BLaER1 treated with 17β-estradiol and CSF1 and Interleukin-3, amounts not matched to agents 10 nM and 100 nM (cell line): Measurements from ENCODE around the gene TRPC3.
"Not testable (repeated sequence)": the region's sequence is repeated elsewhere in the genome, so short reads cannot be mapped to it uniquely, and the experiment has no call there.

Experiments used
- H3K27ac ChIP-seq, 11 experiments: shearing (Covaris generic); formaldehyde crosslinking; 2 replicates each; pipeline ENCODE4 v1.8.1; 2022
- H3K27me3 ChIP-seq, 11 experiments: shearing (Covaris generic); formaldehyde crosslinking; 2 replicates each; pipeline ENCODE4 v1.8.1; 2022
- H3K36me3 ChIP-seq, 11 experiments: shearing (Covaris generic); formaldehyde crosslinking; 2 replicates each; pipeline ENCODE4 v1.8.1; 2022
- H3K4me1 ChIP-seq, 10 experiments: shearing (Covaris generic); formaldehyde crosslinking; 2 replicates each; pipeline ENCODE4 v1.8.1; 2022
- H3K4me2 ChIP-seq, 11 experiments: shearing (Covaris generic); formaldehyde crosslinking; 2 replicates each; pipeline ENCODE4 v1.8.1; 2022
- H3K4me3 ChIP-seq, 10 experiments: shearing (Covaris generic); formaldehyde crosslinking; 2 replicates each; pipeline ENCODE4 v1.8.1; 2022
- H3K9ac ChIP-seq, 11 experiments: shearing (Covaris generic); formaldehyde crosslinking; 2 replicates each; pipeline ENCODE4 v1.8.1; 2022
- H3K9me3 ChIP-seq, 11 experiments: shearing (Covaris generic); formaldehyde crosslinking; replicated peaks in 1 of 11; 2 replicates each; pipeline ENCODE4 v1.8.1; 2022
- H4K20me1 ChIP-seq, 11 experiments: shearing (Covaris generic); formaldehyde crosslinking; 2 replicates each; pipeline ENCODE4 v1.8.1; 2022
- Cebpa-rat ChIP-seq, 11 experiments: shearing (Covaris generic); IDR thresholded peaks; 2 replicates each; pipeline ENCODE4 v1.8.1; 2022

The TRPC3 gene

GRCh38 chr4:121936101-121936500 is 15.8 kb downstream of the TRPC3 start:
- Histone ChIP-seq H3K36me3 (no peaks in the 10 kb centered on the region), H3K9me3 (peaks cover 0 to 5% (median 0%) of the 10 kb centered on the region in 11 experiments; a peak in 2 of 22 replicates), H3K4me3 (no peak overlapping the region), H4K20me1 (no peaks in the 10 kb centered on the region), H3K4me2 (no peak overlapping the region), H3K27me3 (no peaks in the 10 kb centered on the region), H3K4me1 (no peaks in the 10 kb centered on the region), H3K9ac (no peak overlapping the region), H3K27ac (no peak overlapping the region)
- TF ChIP-seq Cebpa-rat (IDR thresholded peaks at IDR 0.05): no peak

GRCh38 chr4:121934635-121935034 is 17.2 kb downstream of the TRPC3 start:
- no peaks in the 10 kb centered on the region for H3K36me3 ChIP-seq
- no peaks in the 10 kb centered on the region for H3K27me3 ChIP-seq
- H3K4me2 ChIP-seq: no peak overlapping the region
- no peak overlapping the region for H3K4me3 ChIP-seq
- no peaks in the 10 kb centered on the region for H4K20me1 ChIP-seq
- TF ChIP-seq Cebpa-rat (IDR thresholded peaks at IDR 0.05): no peak
- H3K9me3 ChIP-seq: peaks cover 0 to 5% (median 0%) of the 10 kb centered on the region in 11 experiments; a peak in 2 of 22 replicates
- no peak overlapping the region for H3K9ac ChIP-seq
- H3K27ac ChIP-seq: no peak overlapping the region
- no peaks in the 10 kb centered on the region for H3K4me1 ChIP-seq

- Histone ChIP-seq H3K36me3 (no peaks in the 10 kb centered on the region), H3K27me3 (no peaks in the 10 kb centered on the region), H3K27ac (no peak overlapping the region), H3K9me3 (peaks cover 0 to 5% (median 0%) of the 10 kb centered on the region in 11 experiments; a peak in 2 of 22 replicates), H3K4me1 (no peaks in the 10 kb centered on the region), H3K9ac (no peak overlapping the region), H3K4me3 (no peak overlapping the region), H3K4me2 (no peak overlapping the region), H4K20me1 (no peaks in the 10 kb centered on the region)
- no peak for TF ChIP-seq Cebpa-rat (IDR thresholded peaks at IDR 0.05)
These were observed 19.5 kb downstream of the TRPC3 start for GRCh38 chr4:121932212-121932974.

- Histone ChIP-seq H4K20me1 (no peaks in the 10 kb centered on the region), H3K9ac (no peak overlapping the region), H3K4me1 (no peaks in the 10 kb centered on the region), H3K4me2 (no peak overlapping the region), H3K9me3 (peaks cover 0 to 5% (median 0%) of the 10 kb centered on the region in 11 experiments; a peak in 2 of 22 replicates), H3K36me3 (no peaks in the 10 kb centered on the region), H3K27me3 (no peaks in the 10 kb centered on the region), H3K4me3 (no peak overlapping the region), H3K27ac (no peak overlapping the region)
- no peak for TF ChIP-seq Cebpa-rat (IDR thresholded peaks at IDR 0.05)
These were observed 21.6 kb downstream of the TRPC3 start for GRCh38 chr4:121930304-121930703.

- H3K9ac ChIP-seq: no peak overlapping the region
- H4K20me1 ChIP-seq: no peaks in the 10 kb centered on the region
- H3K4me2 ChIP-seq: no peak overlapping the region
- H3K36me3 ChIP-seq: no peaks in the 10 kb centered on the region
- H3K4me1 ChIP-seq: no peaks in the 10 kb centered on the region
- H3K27me3 ChIP-seq: no peaks in the 10 kb centered on the region
- H3K27ac ChIP-seq: no peak overlapping the region
- H3K9me3 ChIP-seq: peaks cover 0 to 5% (median 0%) of the 10 kb centered on the region in 11 experiments; a peak in 2 of 22 replicates
- H3K4me3 ChIP-seq: no peak overlapping the region
- TF ChIP-seq Cebpa-rat (IDR thresholded peaks at IDR 0.05): no peak
These were observed 23.9 kb downstream of the TRPC3 start for GRCh38 chr4:121927948-121928347.

- H3K4me3 ChIP-seq, H4K20me1 ChIP-seq, H3K27me3 ChIP-seq, H3K4me1 ChIP-seq, H3K4me2 ChIP-seq, H3K9me3 ChIP-seq, H3K36me3 ChIP-seq, H3K9ac ChIP-seq, H3K27ac ChIP-seq: not testable (repeated sequence)
These were observed 25.4 kb downstream of the TRPC3 start for GRCh38 chr4:121926490-121926889.

GRCh38 chr4:121923306-121923705 is 28.6 kb downstream of the TRPC3 start:
- TF ChIP-seq Cebpa-rat (IDR thresholded peaks at IDR 0.05): no peak
- no peaks in the 10 kb centered on the region for H4K20me1 ChIP-seq
- H3K27me3 ChIP-seq: no peaks in the 10 kb centered on the region
- no peaks in the 10 kb centered on the region for H3K4me1 ChIP-seq
- no peak overlapping the region for H3K27ac ChIP-seq
- H3K9me3 ChIP-seq: no peaks in the 10 kb centered on the region
- no peaks in the 10 kb centered on the region for H3K36me3 ChIP-seq
- no peak overlapping the region for H3K4me2 ChIP-seq
- H3K4me3 ChIP-seq: no peak overlapping the region
- H3K9ac ChIP-seq: no peak overlapping the region

- Histone ChIP-seq H3K4me2 (no peak overlapping the region), H3K36me3 (no peaks in the 10 kb centered on the region), H3K27me3 (no peaks in the 10 kb centered on the region), H3K4me3 (no peak overlapping the region), H3K9ac (no peak overlapping the region), H3K4me1 (0 out of 20 replicates have a peak, but pooled peaks cover 0 to 4% (median 0%) of the 10 kb centered on the region in 10 experiments), H3K27ac (no peak overlapping the region), H3K9me3 (no peaks in the 10 kb centered on the region), H4K20me1 (no peaks in the 10 kb centered on the region)
- TF ChIP-seq Cebpa-rat (IDR thresholded peaks at IDR 0.05): no peak
These were observed 38.2 kb downstream of the TRPC3 start for GRCh38 chr4:121913667-121914066.

GRCh38 chr4:121908346-121908745 is 43.5 kb downstream of the TRPC3 start:
- no peaks in the 10 kb centered on the region for H3K9me3 ChIP-seq

More at GRCh38 chr4:121908346-121908745, 43.5 kb downstream of the TRPC3 start:
- Histone ChIP-seq H3K27me3 (no peaks in the 10 kb centered on the region), H4K20me1 (no peaks in the 10 kb centered on the region), H3K9ac (no peak overlapping the region), H3K36me3 (no peaks in the 10 kb centered on the region), H3K4me1 (no peaks in the 10 kb centered on the region), H3K27ac (no peak overlapping the region), H3K4me2 (no peak overlapping the region), H3K4me3 (no peak overlapping the region)
- no peak for TF ChIP-seq Cebpa-rat (IDR thresholded peaks at IDR 0.05)
